Bronchial epithelial cell (primary cell): Measurements from ENCODE around the gene NTM. TPM values are rescaled to one million over a fixed set of nuclear protein-coding genes. Genes with fewer than 3 reads are reported as not detected.

Experiments
- DNase-seq: peaks from one replicate; pipeline ENCODE4 v3.0.0-alpha.2; 2010; ENCODE audit warnings: low read depth
- FAIRE-seq: peaks from 2 replicates; lab custom pipeline; 2011; peaks lifted over from hg19 to GRCh38; lab: Jason Lieb, UNC
- H3K27me3 ChIP-seq: 2 replicates; pipeline ENCODE4 v1.5.1; 2011; ENCODE audit warnings: low read length; ENCODE audit not compliant: control insufficient read depth, insufficient read depth
- H3K36me3 ChIP-seq: 2 replicates; pipeline ENCODE4 v1.5.1; 2011; ENCODE audit warnings: low read length; ENCODE audit not compliant: control insufficient read depth, insufficient read depth
- H3K4me3 ChIP-seq: 2 replicates; pipeline ENCODE4 v1.5.1; 2011; ENCODE audit warnings: mild to moderate bottlenecking, low read depth, low read length, control low read depth
- CTCF ChIP-seq: IDR thresholded peaks from 2 replicates; pipeline ENCODE4 v1.5.1; 2011; ENCODE audit warnings: mild to moderate bottlenecking, moderate library complexity, low read length, control low read depth, inconsistent platforms; ENCODE audit not compliant: insufficient read depth, severe bottlenecking
- total RNA-seq: library from RNA; depleted of rRNA; stranded (reverse); fragments of >200 nt; gene quantifications from 2 replicates; pipeline ENCODE4 v1.2.1, GENCODE V29; 2014

The NTM gene
- total RNA-seq, 1 donor from 2014 or later: 4.2 TPM

DNA sequence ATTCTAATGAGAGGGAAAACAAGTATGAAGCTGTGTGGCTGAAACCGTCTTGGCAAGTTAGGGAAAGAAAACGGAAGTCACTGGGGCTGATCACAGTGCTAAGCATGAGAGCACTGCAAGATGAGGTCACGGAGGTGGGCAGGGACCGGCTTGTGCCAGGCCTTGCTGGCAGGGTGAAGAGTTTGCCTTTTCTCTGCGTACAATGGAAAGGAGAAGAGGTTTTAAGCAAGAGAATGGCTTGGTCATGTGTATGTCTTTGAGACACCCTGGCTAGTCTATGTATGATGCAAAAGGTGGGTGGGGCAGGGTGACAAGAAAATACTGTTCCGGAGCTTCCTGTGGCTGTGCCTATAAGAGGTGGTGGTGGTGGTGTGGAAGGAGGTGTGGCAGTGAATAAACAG is 567.9 kb downstream of the NTM start:
- DNase-seq (peak; percentile 29), FAIRE-seq (no peak)
- Histone ChIP-seq H3K4me3 (no peak overlapping the region), H3K36me3 (no peaks in the 10 kb centered on the region), H3K27me3 (no peaks in the 10 kb centered on the region)
- TF ChIP-seq CTCF: no peak

DNA sequence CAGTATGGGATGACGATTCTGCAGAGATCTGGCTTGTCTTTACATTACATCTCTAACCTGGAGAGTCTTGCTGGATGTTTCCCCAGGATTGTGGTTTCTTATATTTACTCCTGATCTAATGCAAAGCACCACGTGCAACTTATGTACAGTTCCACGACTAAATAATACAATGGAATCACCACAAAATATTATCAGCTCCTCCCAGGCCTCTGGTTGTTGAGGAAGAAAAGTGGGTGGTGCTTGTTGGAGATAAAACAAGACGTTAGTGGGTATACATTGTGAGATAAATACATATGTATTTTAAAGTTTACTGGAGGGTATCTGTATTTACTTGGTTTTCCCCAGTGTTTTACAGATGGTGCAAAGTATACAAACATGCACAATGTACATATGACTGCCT is 569.7 kb downstream of the NTM start:
- DNase-seq (no peak), FAIRE-seq (no peak)
- TF ChIP-seq CTCF: no peak
- H3K27me3 ChIP-seq: no peaks in the 10 kb centered on the region
- H3K4me3 ChIP-seq: no peak overlapping the region
- H3K36me3 ChIP-seq: no peaks in the 10 kb centered on the region

DNA sequence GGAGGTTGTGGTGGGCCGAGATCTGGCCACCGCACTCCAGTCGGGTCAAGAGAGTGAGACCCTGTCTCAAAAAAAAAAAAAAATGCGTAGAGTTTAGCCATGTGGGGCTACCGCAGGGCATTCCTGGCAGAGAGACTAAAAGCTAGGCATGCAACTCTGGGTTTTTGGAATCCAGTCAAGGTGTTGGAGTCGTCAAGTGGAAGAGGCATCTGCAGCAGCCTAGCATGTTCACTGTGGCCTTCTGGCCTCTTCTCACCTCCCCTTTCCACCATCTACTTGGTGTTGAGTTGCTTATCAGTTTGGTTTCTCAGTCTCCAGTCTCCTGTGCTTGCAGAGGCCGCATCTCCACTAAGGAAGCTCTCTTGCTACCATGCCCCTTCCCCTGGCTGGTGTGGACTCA is 572.5 kb downstream of the NTM start:
- no peak for TF ChIP-seq CTCF
- Histone ChIP-seq H3K27me3 (no peaks in the 10 kb centered on the region), H3K4me3 (no peak overlapping the region), H3K36me3 (no peaks in the 10 kb centered on the region)
- DNase-seq (no peak), FAIRE-seq (no peak)

GRCh38 chr11:131943295-131943694 is 572.9 kb downstream of the NTM start:
- peak; percentile 37 for DNase-seq
- Histone ChIP-seq H3K36me3 (no peaks in the 10 kb centered on the region), H3K4me3 (no peak overlapping the region), H3K27me3 (no peaks in the 10 kb centered on the region)
- no peak for TF ChIP-seq CTCF
- FAIRE-seq: peak; percentile 58

GRCh38 chr11:131944736-131945135 is 574.3 kb downstream of the NTM start:
- DNase-seq (no peak), FAIRE-seq (no peak)
- Histone ChIP-seq H3K4me3 (no peak overlapping the region), H3K27me3 (no peaks in the 10 kb centered on the region), H3K36me3 (no peaks in the 10 kb centered on the region)
- TF ChIP-seq CTCF: no peak

- FAIRE-seq (no peak), DNase-seq (no peak)
- Histone ChIP-seq H3K36me3 (no peaks in the 10 kb centered on the region), H3K4me3 (no peak overlapping the region), H3K27me3 (no peaks in the 10 kb centered on the region)
- TF ChIP-seq CTCF: no peak
Observed at GRCh38 chr11:131945706-131946105, 575.3 kb downstream of the NTM start.
